Measurements from ENCODE around the gene CSF2RB.

Gene CSF2RB

GRCh38 chr22:36921309-36922104 is 8.1 kb downstream of the CSF2RB start:
- H3K4me3 ChIP-seq (ENCODE audit: low read length), result no peak overlapping the region
- no peak for TF ChIP-seq CTCF (conservative IDR thresholded peaks at IDR 0.05; ENCODE audit: low read length)
- DNase-seq (ENCODE audit: low read depth), result no peak

- H3K4me3 ChIP-seq (ENCODE audit: low read length), result no peak overlapping the region
- no peak for TF ChIP-seq CTCF (conservative IDR thresholded peaks at IDR 0.05; ENCODE audit: low read length)
- no peak for DNase-seq (ENCODE audit: low read depth)
These were observed 8.7 kb downstream of the CSF2RB start for GRCh38 chr22:36922105-36922608.

- DNase-seq (ENCODE audit: low read depth), result no peak
These were observed 9.3 kb downstream of the CSF2RB start for GRCh38 chr22:36922711-36923110.

GRCh38 chr22:36923131-36923788 is 9.8 kb downstream of the CSF2RB start:
- TF ChIP-seq CTCF (conservative IDR thresholded peaks at IDR 0.05; ENCODE audit: low read length), result no peak
- DNase-seq (ENCODE audit: low read depth), result no peak
- H3K4me3 ChIP-seq (ENCODE audit: low read length), result no peak overlapping the region

More at GRCh38 chr22:36922711-36923110, 9.3 kb downstream of the CSF2RB start:
- H3K4me3 ChIP-seq (ENCODE audit: low read length), result no peak overlapping the region
- no peak for TF ChIP-seq CTCF (conservative IDR thresholded peaks at IDR 0.05; ENCODE audit: low read length)

- no peak for TF ChIP-seq CTCF (conservative IDR thresholded peaks at IDR 0.05; ENCODE audit: low read length)
- H3K4me3 ChIP-seq (ENCODE audit: low read length), result no peak overlapping the region
- no peak for DNase-seq (ENCODE audit: low read depth)
These were observed 10.8 kb downstream of the CSF2RB start for GRCh38 chr22:36924151-36924698.

- no peak for TF ChIP-seq CTCF (conservative IDR thresholded peaks at IDR 0.05; ENCODE audit: low read length)
These were observed 12.2 kb downstream of the CSF2RB start for GRCh38 chr22:36925388-36926290.

More at GRCh38 chr22:36925388-36926290, 12.2 kb downstream of the CSF2RB start:
- DNase-seq (ENCODE audit: low read depth), result peak; percentile 4
- H3K4me3 ChIP-seq (ENCODE audit: low read length), result no peak overlapping the region

Data from AG10803 (cell line).